Common myeloid progenitor, CD34-positive (primary cell): ENCODE data around the gene PCDHA8.
"Not testable (repeated sequence)": the region's sequence is repeated elsewhere in the genome, so short reads cannot be mapped to it uniquely, and the experiment has no call there.

Experiments
- CTCF ChIA-PET: fragments of 350-600 bp; sonication (Branson Sonifier 250); formaldehyde crosslinking; loops from one replicate; lab custom pipeline; 2021; ENCODE audit warnings: antibody characterized with exemption; lab: Charles Lee
- POLR2A ChIA-PET: fragments of 350-600 bp; sonication (Branson Sonifier 250); formaldehyde crosslinking; loops from one replicate; lab custom pipeline; 2021; ENCODE audit warnings: antibody characterized with exemption; lab: Charles Lee
- DNase-seq, 3 donors: peaks; one replicate each; pipeline versions ENCODE4 v3.0.0 to v3.0.0-alpha.2; 2013
- H3K27ac ChIP-seq, 2 experiments: 1 replicate in 1 of 2; 2 replicates in 1 of 2; pipeline ENCODE4 v1.7.0; 2013; ENCODE audit warnings: inconsistent platforms in 2 of 2, low read length in 2 of 2, mild to moderate bottlenecking in 2 of 2, low read depth in 1 of 2, moderate library complexity in 1 of 2; ENCODE audit not compliant: severe bottlenecking in 2 of 2, insufficient read depth in 1 of 2, poor library complexity in 1 of 2
- H3K27me3 ChIP-seq, 5 experiments: replicated peaks in 2 of 5; 1 replicate in 3 of 5; 2 replicates in 2 of 5; pipeline versions ENCODE4 v1.6.1 to v1.7.0; 2013; ENCODE audit warnings: low read length in 4 of 5, mild to moderate bottlenecking in 2 of 5, moderate library complexity in 2 of 5, inconsistent platforms in 1 of 5; ENCODE audit not compliant: insufficient read depth in 5 of 5, control insufficient read depth in 4 of 5
- H3K36me3 ChIP-seq, 4 experiments: 1 replicate in 2 of 4; 2 replicates in 2 of 4; pipeline versions ENCODE4 v1.6.1 to v1.7.0; 2013; ENCODE audit warnings: low read length in 3 of 4, control low read depth in 1 of 4, mild to moderate bottlenecking in 1 of 4; ENCODE audit not compliant: control insufficient read depth in 4 of 4, insufficient read depth in 4 of 4
- H3K4me1 ChIP-seq, 4 experiments: 1 replicate in 3 of 4; 2 replicates in 1 of 4; pipeline versions ENCODE4 v1.6.1 to v1.7.1; 2013; ENCODE audit warnings: low read length in 3 of 4, mild to moderate bottlenecking in 3 of 4, control low read depth in 1 of 4, inconsistent platforms in 1 of 4, moderate library complexity in 1 of 4; ENCODE audit not compliant: control insufficient read depth in 4 of 4, insufficient read depth in 4 of 4; ENCODE audit errors: control extremely low read depth in 1 of 4
- H3K4me3 ChIP-seq, 7 experiments: 1 replicate in 4 of 7; 2 replicates in 3 of 7; pipeline versions ENCODE4 v1.5.1 to v1.7.0; 2013; ENCODE audit warnings: mild to moderate bottlenecking in 7 of 7, low read length in 6 of 7, moderate library complexity in 6 of 7, inconsistent platforms in 2 of 7, low read depth in 2 of 7, control low read depth in 1 of 7; ENCODE audit not compliant: insufficient read depth in 4 of 7, control insufficient read depth in 1 of 7; ENCODE audit errors: extremely low read depth in 1 of 7
- H3K9me3 ChIP-seq, 5 experiments: 1 replicate in 4 of 5; 2 replicates in 1 of 5; pipeline versions ENCODE4 v1.6.1 to v1.7.1; 2013; ENCODE audit warnings: low read length in 4 of 5, mild to moderate bottlenecking in 2 of 5, inconsistent platforms in 1 of 5, low read depth in 1 of 5, moderate library complexity in 1 of 5; ENCODE audit not compliant: control insufficient read depth in 4 of 5, insufficient read depth in 2 of 5; ENCODE audit errors: control extremely low read depth in 1 of 5
- WGBS: methylation state at CpG from one replicate; pipeline ENCODE4 v1.1.5; 2013; ENCODE audit not compliant: insufficient coverage; 5-methylcytosine and 5-hydroxymethylcytosine counted together

The PCDHA8 gene

DNA sequence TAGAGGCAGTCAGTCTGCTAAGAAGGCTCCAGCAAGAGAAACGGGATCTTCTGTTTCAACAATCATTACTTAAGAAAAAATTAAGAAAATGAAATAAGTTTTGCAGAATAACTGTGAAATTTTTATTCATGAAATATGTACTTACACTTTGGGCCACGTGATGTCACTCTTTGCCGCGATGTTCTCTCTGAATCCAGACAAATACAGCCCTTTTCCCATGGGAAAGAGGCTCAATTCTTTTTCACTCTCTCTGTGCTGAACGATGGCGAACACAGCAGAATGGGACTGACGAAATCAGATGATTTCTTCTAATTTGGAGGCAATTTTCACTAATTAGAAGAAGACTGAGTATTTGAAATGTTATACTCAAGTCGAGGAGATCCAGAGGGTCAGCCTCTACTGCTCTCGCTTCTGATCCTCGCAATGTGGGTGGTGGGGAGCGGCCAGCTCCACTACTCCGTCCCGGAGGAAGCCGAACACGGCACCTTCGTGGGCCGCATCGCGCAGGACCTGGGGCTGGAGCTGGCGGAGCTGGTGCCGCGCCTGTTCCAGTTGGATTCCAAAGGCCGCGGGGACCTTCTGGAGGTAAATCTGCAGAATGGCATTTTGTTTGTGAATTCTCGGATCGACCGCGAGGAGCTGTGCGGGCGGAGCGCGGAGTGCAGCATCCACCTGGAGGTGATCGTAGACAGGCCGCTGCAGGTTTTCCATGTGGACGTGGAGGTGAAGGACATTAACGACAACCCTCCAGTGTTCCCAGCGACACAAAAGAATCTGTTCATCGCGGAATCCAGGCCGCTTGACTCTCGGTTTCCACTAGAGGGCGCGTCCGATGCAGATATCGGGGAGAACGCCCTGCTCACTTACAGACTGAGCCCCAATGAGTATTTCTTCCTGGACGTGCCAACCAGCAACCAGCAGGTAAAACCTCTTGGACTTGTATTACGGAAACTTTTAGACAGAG lies 7.4 kb downstream of the PCDHA8 start, which contains the start of gene PCDHA9:
Gene PCDHA9, plus strand, starts transcription at position 244 of the 964 bp plus-strand sequence. Its CDS starts 114 bp downstream, at position 358.
- H3K27ac ChIP-seq, H3K36me3 ChIP-seq, H3K4me1 ChIP-seq, DNase-seq, POLR2A ChIA-PET, CTCF ChIA-PET, H3K4me3 ChIP-seq: not testable (repeated sequence)
- Histone ChIP-seq H3K9me3 (peaks cover 2 to 26% (median 16%) of the 10 kb centered on the region in 5 experiments), H3K27me3 (peaks cover 0 to 14% (median 0%) of the 10 kb centered on the region in 5 experiments)
- 20% methylated on average over 23 of the region's 48 CpGs for WGBS

DNA sequence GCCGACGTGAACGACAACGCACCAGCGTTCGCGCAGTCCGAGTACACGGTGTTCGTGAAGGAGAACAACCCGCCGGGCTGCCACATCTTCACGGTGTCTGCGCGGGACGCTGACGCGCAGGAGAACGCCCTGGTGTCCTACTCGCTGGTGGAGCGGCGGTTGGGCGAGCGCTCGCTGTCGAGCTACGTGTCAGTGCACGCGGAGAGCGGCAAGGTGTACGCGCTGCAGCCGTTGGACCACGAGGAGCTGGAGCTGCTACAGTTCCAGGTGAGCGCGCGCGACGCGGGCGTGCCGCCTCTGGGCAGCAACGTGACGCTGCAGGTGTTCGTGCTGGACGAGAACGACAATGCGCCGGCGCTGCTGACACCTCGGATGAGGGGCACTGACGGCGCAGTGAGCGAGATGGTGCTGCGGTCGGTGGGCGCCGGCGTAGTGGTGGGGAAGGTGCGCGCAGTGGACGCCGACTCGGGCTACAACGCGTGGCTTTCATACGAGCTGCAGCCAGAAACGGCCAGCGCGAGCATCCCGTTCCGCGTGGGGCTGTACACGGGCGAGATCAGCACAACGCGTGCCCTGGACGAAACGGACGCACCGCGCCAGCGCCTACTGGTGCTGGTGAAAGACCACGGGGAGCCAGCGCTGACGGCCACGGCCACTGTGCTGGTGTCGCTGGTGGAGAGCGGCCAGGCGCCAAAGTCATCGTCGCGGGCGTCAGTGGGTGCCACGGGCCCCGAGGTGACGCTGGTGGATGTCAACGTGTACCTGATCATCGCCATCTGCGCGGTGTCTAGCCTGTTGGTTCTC lies 9.0 kb downstream of the PCDHA8 start:
- peaks cover 0 to 13% (median under 1%) of the 10 kb centered on the region in 5 experiments for H3K27me3 ChIP-seq
- H3K4me3 ChIP-seq, DNase-seq, POLR2A ChIA-PET, H3K36me3 ChIP-seq, H3K4me1 ChIP-seq, H3K27ac ChIP-seq, CTCF ChIA-PET: not testable (repeated sequence)
- WGBS, result 47% methylated on average over 101 of the region's 101 CpGs
- H3K9me3 ChIP-seq, result peaks cover 1 to 23% (median 16%) of the 10 kb centered on the region in 5 experiments

DNA sequence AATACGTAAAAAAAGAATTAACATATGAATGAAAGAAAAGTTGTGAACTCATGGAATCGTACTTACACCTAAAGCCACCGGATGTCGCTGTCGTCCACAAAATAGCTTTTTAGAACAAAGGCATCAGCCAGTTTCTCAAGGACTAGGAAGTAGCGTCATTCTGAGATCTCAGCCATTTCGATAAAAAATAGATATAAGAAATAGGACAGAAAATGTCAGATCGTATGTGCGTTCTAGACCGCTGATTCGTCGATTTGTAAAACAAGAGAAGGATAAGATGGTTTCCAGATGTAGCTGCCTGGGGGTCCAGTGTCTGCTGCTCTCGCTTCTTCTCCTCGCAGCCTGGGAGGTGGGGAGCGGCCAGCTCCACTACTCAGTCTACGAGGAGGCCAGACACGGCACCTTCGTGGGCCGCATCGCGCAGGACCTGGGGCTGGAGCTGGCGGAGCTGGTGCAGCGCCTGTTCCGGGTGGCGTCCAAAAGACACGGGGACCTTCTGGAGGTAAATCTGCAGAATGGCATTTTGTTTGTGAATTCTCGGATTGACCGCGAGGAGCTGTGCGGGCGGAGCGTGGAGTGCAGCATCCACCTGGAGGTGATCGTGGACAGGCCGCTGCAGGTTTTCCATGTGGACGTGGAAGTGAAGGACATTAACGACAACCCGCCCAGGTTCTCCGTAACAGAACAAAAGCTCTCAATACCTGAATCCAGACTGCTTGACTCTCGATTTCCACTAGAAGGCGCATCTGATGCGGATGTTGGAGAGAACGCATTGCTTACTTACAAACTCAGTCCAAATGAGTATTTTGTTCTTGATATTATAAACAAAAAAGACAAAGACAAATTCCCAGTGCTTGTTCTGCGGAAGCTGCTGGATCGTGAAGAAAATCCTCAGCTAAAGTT lies 15.0 kb downstream of the PCDHA8 start, which contains the start of gene PCDHA10:
Gene PCDHA10, plus strand, starts transcription at position 126 of the 903 bp plus-strand sequence. Its CDS starts 152 bp downstream, at position 278.
- 23% methylated on average over 18 of the region's 44 CpGs for WGBS

DNA sequence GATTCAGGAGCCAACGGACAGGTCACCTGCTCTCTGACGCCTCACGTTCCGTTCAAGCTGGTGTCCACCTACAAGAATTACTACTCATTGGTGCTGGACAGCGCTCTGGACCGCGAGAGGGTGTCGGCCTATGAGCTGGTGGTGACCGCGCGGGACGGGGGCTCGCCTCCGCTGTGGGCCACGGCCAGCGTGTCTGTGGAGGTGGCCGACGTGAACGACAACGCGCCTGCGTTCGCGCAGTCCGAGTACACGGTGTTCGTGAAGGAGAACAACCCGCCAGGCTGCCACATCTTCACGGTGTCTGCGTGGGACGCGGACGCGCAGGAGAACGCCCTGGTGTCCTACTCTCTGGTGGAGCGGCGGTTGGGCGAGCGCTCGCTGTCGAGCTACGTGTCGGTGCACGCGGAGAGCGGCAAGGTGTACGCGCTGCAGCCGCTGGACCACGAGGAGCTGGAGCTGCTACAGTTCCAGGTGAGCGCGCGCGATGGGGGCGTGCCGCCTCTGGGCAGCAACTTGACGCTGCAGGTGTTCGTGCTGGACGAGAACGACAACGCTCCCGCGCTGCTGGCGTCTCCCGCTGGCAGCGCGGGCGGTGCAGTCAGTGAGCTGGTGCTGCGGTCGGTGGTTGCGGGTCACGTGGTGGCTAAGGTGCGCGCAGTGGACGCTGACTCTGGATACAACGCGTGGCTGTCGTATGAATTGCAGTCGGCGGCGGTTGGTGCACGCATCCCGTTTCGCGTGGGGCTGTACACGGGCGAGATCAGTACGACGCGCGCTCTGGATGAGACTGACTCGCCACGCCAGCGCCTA lies 16.4 kb downstream of the PCDHA8 start:
- CTCF ChIA-PET, result no interaction called here
- WGBS, result 49% methylated on average over 84 of the region's 94 CpGs
- no peak overlapping the region for H3K27ac ChIP-seq
- H3K4me3 ChIP-seq, result no peak overlapping the region
- H3K4me1 ChIP-seq, result no peaks in the 10 kb centered on the region
- peaks cover 2 to 21% (median 3%) of the 10 kb centered on the region in 5 experiments for H3K27me3 ChIP-seq
- peaks cover 7 to 45% (median 39%) of the 10 kb centered on the region in 5 experiments for H3K9me3 ChIP-seq
- no peaks in the 10 kb centered on the region for H3K36me3 ChIP-seq
- POLR2A ChIA-PET, result no interaction called here
- no peak for DNase-seq

More for the DNA sequence above, 15.0 kb downstream of the PCDHA8 start, which contains the start of gene PCDHA10:
- POLR2A ChIA-PET, result no interaction called here
- peaks cover 0 to 18% (median 3%) of the 10 kb centered on the region in 5 experiments for H3K27me3 ChIP-seq
- H3K27ac ChIP-seq, result no peak within 1 kb of the TSS
- no peaks in the 10 kb centered on the region for H3K36me3 ChIP-seq
- peak within 1 kb of the TSS in 1 of 7 experiments; percentile 6 for H3K4me3 ChIP-seq
- H3K9me3 ChIP-seq, result peaks cover 7 to 36% (median 27%) of the 10 kb centered on the region in 5 experiments
- CTCF ChIA-PET, result no interaction called here
- peak in 2 of 3 donors; percentile 18 to 19 for DNase-seq
- no peaks in the 10 kb centered on the region for H3K4me1 ChIP-seq

DNA sequence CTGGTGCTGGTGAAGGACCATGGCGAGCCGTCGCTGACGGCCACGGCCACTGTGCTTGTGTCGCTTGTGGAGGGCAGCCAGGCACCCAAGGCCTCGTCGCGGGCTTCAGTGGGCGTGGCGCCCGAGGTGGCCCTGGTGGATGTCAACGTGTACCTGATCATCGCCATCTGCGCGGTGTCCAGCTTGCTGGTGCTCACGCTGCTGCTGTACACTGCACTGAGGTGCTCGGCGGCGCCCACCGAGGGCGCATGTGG lies 16.9 kb downstream of the PCDHA8 start:
- POLR2A ChIA-PET, result no interaction called here
- Histone ChIP-seq H3K9me3 (peaks cover 7 to 50% (median 45%) of the 10 kb centered on the region in 5 experiments), H3K36me3 (no peaks in the 10 kb centered on the region), H3K27me3 (peaks cover 2 to 26% (median 7%) of the 10 kb centered on the region in 5 experiments), H3K27ac (no peak overlapping the region), H3K4me3 (no peak overlapping the region), H3K4me1 (no peaks in the 10 kb centered on the region)
- CTCF ChIA-PET, result no interaction called here
- DNase-seq, result no peak
- WGBS, result 51% methylated on average over 22 of the region's 22 CpGs
